ENCODE results near the gene GRM7.

The GRM7 gene

DNA sequence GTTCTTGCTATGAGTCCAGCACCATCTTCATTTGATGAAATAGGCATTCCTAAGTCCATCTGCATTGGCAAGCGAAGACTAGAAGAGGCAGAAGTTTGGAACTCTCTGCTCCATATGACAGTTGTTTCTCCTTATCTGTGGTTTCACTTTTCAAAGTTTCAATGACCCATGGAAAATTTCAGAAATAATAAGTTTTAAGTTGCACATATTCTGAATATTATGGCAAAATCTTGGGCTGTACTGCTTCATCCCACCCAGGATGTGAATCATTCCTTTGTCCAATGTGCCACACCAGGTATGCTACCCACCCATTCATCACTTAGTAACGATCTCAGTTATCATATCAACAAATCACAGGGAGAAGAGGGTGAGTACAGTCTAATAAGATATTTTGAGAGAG, 647.9 kb downstream of the GRM7 start:
- H3K9me3 ChIP-seq (ENCODE audit: control insufficient read depth, insufficient read depth, low read length) = no peaks in the 10 kb centered on the region
- H3K9me2 ChIP-seq (replicated peaks; ENCODE audit: control insufficient read depth, low read length) = no peaks in the 10 kb centered on the region
- no peaks in the 10 kb centered on the region for H3F3A ChIP-seq (ENCODE audit: control insufficient read depth, insufficient read depth)
- no peaks in the 10 kb centered on the region for H3K36me3 ChIP-seq (ENCODE audit: control insufficient read depth, low read length)
- H3K4me2 ChIP-seq (ENCODE audit: low read length) = no peak overlapping the region
- no peak overlapping the region for H3K27ac ChIP-seq (ENCODE audit: low read depth, low read length)
- H3K27me3 ChIP-seq (ENCODE audit: control insufficient read depth, low read length) = no peaks in the 10 kb centered on the region
- no peaks in the 10 kb centered on the region for H3K79me2 ChIP-seq (ENCODE audit: control insufficient read depth, low read length)
- no peak overlapping the region for H3K4me3 ChIP-seq (ENCODE audit: low read length)
- TF ChIP-seq EZH2phosphoT487 (IDR thresholded peaks at IDR 0.05; ENCODE audit: borderline replicate concordance, low read length) = no peak
- TF ChIP-seq, protein P1, sequence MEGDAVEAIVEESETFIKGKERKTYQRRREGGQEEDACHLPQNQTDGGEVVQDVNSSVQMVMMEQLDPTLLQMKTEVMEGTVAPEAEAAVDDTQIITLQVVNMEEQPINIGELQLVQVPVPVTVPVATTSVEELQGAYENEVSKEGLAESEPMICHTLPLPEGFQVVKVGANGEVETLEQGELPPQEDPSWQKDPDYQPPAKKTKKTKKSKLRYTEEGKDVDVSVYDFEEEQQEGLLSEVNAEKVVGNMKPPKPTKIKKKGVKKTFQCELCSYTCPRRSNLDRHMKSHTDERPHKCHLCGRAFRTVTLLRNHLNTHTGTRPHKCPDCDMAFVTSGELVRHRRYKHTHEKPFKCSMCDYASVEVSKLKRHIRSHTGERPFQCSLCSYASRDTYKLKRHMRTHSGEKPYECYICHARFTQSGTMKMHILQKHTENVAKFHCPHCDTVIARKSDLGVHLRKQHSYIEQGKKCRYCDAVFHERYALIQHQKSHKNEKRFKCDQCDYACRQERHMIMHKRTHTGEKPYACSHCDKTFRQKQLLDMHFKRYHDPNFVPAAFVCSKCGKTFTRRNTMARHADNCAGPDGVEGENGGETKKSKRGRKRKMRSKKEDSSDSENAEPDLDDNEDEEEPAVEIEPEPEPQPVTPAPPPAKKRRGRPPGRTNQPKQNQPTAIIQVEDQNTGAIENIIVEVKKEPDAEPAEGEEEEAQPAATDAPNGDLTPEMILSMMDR (IDR thresholded peaks at IDR 0.05; ENCODE audit: low read depth, low read length, poor library complexity, severe bottlenecking) = no peak
- no peaks in the 10 kb centered on the region for H4K20me1 ChIP-seq (ENCODE audit: control insufficient read depth, insufficient read depth, low read depth, low read length)
- H3K4me1 ChIP-seq (ENCODE audit: control insufficient read depth, low read length) = no peaks in the 10 kb centered on the region

DNA sequence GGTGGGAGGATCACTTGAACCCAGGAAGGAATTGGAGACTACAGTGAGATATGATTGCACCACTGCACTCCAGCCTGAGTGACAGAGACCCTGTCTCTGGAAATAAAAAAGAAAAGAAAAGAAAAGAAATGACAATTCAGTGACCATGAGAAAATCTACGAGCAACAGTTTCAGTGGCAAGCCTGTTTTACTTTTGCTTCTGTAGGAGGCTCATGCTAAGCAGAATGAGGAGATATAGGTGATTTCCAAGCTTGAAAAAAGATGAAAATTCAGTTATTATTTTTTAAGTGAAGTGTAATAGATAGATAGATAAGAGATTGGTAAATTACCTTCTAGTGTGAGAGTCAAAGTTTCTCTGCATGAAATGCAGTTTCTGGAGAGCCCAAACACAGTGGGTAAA, 651.1 kb downstream of the GRM7 start:
- TF ChIP-seq, protein P1 (IDR thresholded peaks at IDR 0.05; ENCODE audit: low read depth, low read length, poor library complexity, severe bottlenecking) = no peak
- no peak for TF ChIP-seq EZH2phosphoT487 (IDR thresholded peaks at IDR 0.05; ENCODE audit: borderline replicate concordance, low read length)
- no peaks in the 10 kb centered on the region for H3F3A ChIP-seq (ENCODE audit: control insufficient read depth, insufficient read depth)
- no peaks in the 10 kb centered on the region for H3K4me1 ChIP-seq (ENCODE audit: control insufficient read depth, low read length)
- H3K9me3 ChIP-seq (ENCODE audit: control insufficient read depth, insufficient read depth, low read length) = no peaks in the 10 kb centered on the region
- no peaks in the 10 kb centered on the region for H3K9me2 ChIP-seq (replicated peaks; ENCODE audit: control insufficient read depth, low read length)
- H3K4me3 ChIP-seq (ENCODE audit: low read length) = no peak overlapping the region
- no peaks in the 10 kb centered on the region for H4K20me1 ChIP-seq (ENCODE audit: control insufficient read depth, insufficient read depth, low read depth, low read length)
- no peaks in the 10 kb centered on the region for H3K27me3 ChIP-seq (ENCODE audit: control insufficient read depth, low read length)
- H3K4me2 ChIP-seq (ENCODE audit: low read length) = no peak overlapping the region
- H3K27ac ChIP-seq (ENCODE audit: low read depth, low read length) = no peak overlapping the region
- no peaks in the 10 kb centered on the region for H3K79me2 ChIP-seq (ENCODE audit: control insufficient read depth, low read length)
- no peaks in the 10 kb centered on the region for H3K36me3 ChIP-seq (ENCODE audit: control insufficient read depth, low read length)

DNA sequence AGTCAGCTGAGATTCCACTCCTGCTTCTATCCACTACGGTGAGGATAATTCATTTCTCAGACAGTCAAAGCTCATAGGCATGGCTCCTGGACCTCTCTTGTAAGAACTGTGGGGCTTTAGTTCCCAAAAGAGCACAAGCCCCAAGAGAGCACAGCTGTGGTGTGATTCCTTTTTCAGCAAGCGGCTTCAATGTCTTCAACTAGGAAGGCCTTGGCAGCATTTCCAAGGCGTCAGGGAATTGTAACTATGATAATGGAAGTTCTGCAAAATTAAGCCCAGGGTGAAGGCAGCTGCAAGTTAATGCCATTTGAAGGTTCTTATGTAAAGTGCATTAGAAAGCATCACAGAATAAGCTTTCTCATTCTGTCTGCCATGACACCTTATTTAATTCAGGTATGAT, 657.1 kb downstream of the GRM7 start:
- H3K4me1 ChIP-seq (ENCODE audit: control insufficient read depth, low read length) = no peaks in the 10 kb centered on the region
- TF ChIP-seq, protein P1 (IDR thresholded peaks at IDR 0.05; ENCODE audit: low read depth, low read length, poor library complexity, severe bottlenecking) = no peak
- no peak for TF ChIP-seq EZH2phosphoT487 (IDR thresholded peaks at IDR 0.05; ENCODE audit: borderline replicate concordance, low read length)
- no peak overlapping the region for H3K4me3 ChIP-seq (ENCODE audit: low read length)
- H3K4me2 ChIP-seq (ENCODE audit: low read length) = no peak overlapping the region
- H3K27ac ChIP-seq (ENCODE audit: low read depth, low read length) = no peak overlapping the region
- no peaks in the 10 kb centered on the region for H3K36me3 ChIP-seq (ENCODE audit: control insufficient read depth, low read length)
- H3K79me2 ChIP-seq (ENCODE audit: control insufficient read depth, low read length) = no peaks in the 10 kb centered on the region
- H3F3A ChIP-seq (ENCODE audit: control insufficient read depth, insufficient read depth) = no peaks in the 10 kb centered on the region
- H3K9me2 ChIP-seq (replicated peaks; ENCODE audit: control insufficient read depth, low read length) = no peaks in the 10 kb centered on the region
- no peaks in the 10 kb centered on the region for H3K9me3 ChIP-seq (ENCODE audit: control insufficient read depth, insufficient read depth, low read length)
- no peaks in the 10 kb centered on the region for H4K20me1 ChIP-seq (ENCODE audit: control insufficient read depth, insufficient read depth, low read depth, low read length)
- H3K27me3 ChIP-seq (ENCODE audit: control insufficient read depth, low read length) = no peaks in the 10 kb centered on the region

DNA sequence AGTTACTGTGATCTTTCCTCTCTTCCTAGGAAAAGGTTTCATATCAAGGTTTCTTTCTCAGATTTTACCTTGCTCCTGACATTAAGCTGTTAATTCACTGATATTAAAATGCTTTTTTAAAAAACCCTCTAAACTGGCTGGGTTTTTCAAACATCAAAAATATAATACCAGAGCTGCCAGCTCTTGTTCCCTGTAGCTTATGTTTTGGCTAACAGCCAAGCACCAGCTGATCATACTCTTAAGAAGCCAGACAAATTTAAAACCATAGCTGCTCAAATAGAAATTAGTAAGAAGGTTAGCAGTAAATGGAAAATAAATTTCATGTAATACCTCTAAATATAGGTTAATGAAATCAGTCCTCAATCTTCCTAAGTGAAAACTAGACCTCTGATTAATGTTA, 657.5 kb downstream of the GRM7 start:
- H3K36me3 ChIP-seq (ENCODE audit: control insufficient read depth, low read length) = no peaks in the 10 kb centered on the region
- no peak for TF ChIP-seq EZH2phosphoT487 (IDR thresholded peaks at IDR 0.05; ENCODE audit: borderline replicate concordance, low read length)
- TF ChIP-seq, protein P1 (IDR thresholded peaks at IDR 0.05; ENCODE audit: low read depth, low read length, poor library complexity, severe bottlenecking) = no peak
- no peak overlapping the region for H3K27ac ChIP-seq (ENCODE audit: low read depth, low read length)
- no peaks in the 10 kb centered on the region for H3K9me2 ChIP-seq (replicated peaks; ENCODE audit: control insufficient read depth, low read length)
- H3K4me3 ChIP-seq (ENCODE audit: low read length) = no peak overlapping the region
- no peaks in the 10 kb centered on the region for H3K9me3 ChIP-seq (ENCODE audit: control insufficient read depth, insufficient read depth, low read length)
- H3K27me3 ChIP-seq (ENCODE audit: control insufficient read depth, low read length) = no peaks in the 10 kb centered on the region
- H3K79me2 ChIP-seq (ENCODE audit: control insufficient read depth, low read length) = no peaks in the 10 kb centered on the region
- no peaks in the 10 kb centered on the region for H3K4me1 ChIP-seq (ENCODE audit: control insufficient read depth, low read length)
- no peak overlapping the region for H3K4me2 ChIP-seq (ENCODE audit: low read length)
- H3F3A ChIP-seq (ENCODE audit: control insufficient read depth, insufficient read depth) = no peaks in the 10 kb centered on the region
- no peaks in the 10 kb centered on the region for H4K20me1 ChIP-seq (ENCODE audit: control insufficient read depth, insufficient read depth, low read depth, low read length)

Data from DOHH2 (cell line).